Kidney (tissue), 14 donors: ENCODE results near the gene ARVCF. TPM values are rescaled to one million over a fixed set of nuclear protein-coding genes. Genes with fewer than 3 reads are reported as not detected.
A peak's percentile ranks its signal among the peaks of the same experiment; 100 is the strongest.

Experiments used
- DNase-seq, 5 donors: peaks; one replicate each; pipeline ENCODE4 v3.0.0-alpha.2; 2013 to 2020
- FAIRE-seq: peaks from 2 replicates; lab custom pipeline; 2012; peaks lifted over from hg19 to GRCh38; lab: Jason Lieb, UNC
- H3K27ac ChIP-seq, 2 donors: one replicate each; pipeline ENCODE4 v1.7.0; 2013; ENCODE audit warnings: low read depth in 2 of 2, low read length in 2 of 2, inconsistent platforms in 1 of 2
- H3K27me3 ChIP-seq: one replicate; pipeline ENCODE4 v1.7.1; 2013; ENCODE audit warnings: low read length, inconsistent platforms; ENCODE audit not compliant: control insufficient read depth, insufficient read depth
- H3K36me3 ChIP-seq, 3 donors: one replicate each; pipeline versions ENCODE4 v1.7.0 to v1.7.1; 2013; ENCODE audit warnings: low read length in 3 of 3, control low read depth in 1 of 3, inconsistent platforms in 1 of 3; ENCODE audit not compliant: insufficient read depth in 3 of 3, control insufficient read depth in 2 of 3
- H3K4me1 ChIP-seq, 3 donors: one replicate each; pipeline versions ENCODE4 v1.7.0 to v1.7.1; 2013; ENCODE audit warnings: low read length in 3 of 3, inconsistent platforms in 1 of 3, low read depth in 1 of 3; ENCODE audit not compliant: control insufficient read depth in 2 of 3, insufficient read depth in 2 of 3
- H3K4me3 ChIP-seq, 3 donors: one replicate each; pipeline versions ENCODE4 v1.7.0 to v1.8.1; 2013; ENCODE audit warnings: low read length in 3 of 3, control low read depth in 1 of 3, inconsistent platforms in 1 of 3
- H3K9ac ChIP-seq, 3 donors: one replicate each; pipeline versions ENCODE4 v1.7.0 to v1.7.1; 2013; ENCODE audit warnings: low read length in 3 of 3, control low read depth in 1 of 3, inconsistent platforms in 1 of 3
- H3K9me3 ChIP-seq, 3 donors: one replicate each; pipeline versions ENCODE4 v1.7.0 to v1.7.1; 2013; ENCODE audit warnings: low read length in 3 of 3, control low read depth in 1 of 3, inconsistent platforms in 1 of 3; ENCODE audit not compliant: control insufficient read depth in 2 of 3, insufficient read depth in 1 of 3
- intact Hi-C: fragments of 100-400 bp; cut with DNase I; formaldehyde crosslinking; loops from one replicate; pipeline ENCODE4 v1.11.1; 2022
- polyA plus RNA-seq: library from polyadenylated mRNA; stranded (reverse); fragments of 350-450 nt; fragmentation: Illumina TruSeq; extraction: RNeasy Lipid Tissue Mini Kit (QIAGEN cat#74804); gene quantifications from one replicate; pipeline ENCODE4 v1.2.3, GENCODE V29; 2014; ENCODE audit warnings: low read depth, low replicate concordance; ENCODE audit not compliant: insufficient read depth
- total RNA-seq: library from RNA; stranded (reverse); fragmentation: NEBNext Ultra II Directional; extraction: Animal tissue kit (Norgen Biotek cat#: 25700); gene quantifications from one replicate; pipeline ENCODE4 v1.2.1, GENCODE V29; 2021
- TF ChIP-seq, protein P1 (sequence below): IDR thresholded peaks from 3 replicates; pipeline ENCODE4 v1.5.1; 2012; ENCODE audit warnings: mild to moderate bottlenecking, moderate library complexity, borderline replicate concordance; ENCODE audit not compliant: insufficient read depth; ENCODE audit errors: extremely low read depth
- donor health status: control.
- donor health status: control.
- donor health status: control.
- donor health status: control.
- donor health status: control.
- donor health status: DM: yes; HTN: yes; CAD: no.
- donor health status: Normal renal cell carcinoma (clear cell type).

ARVCF gene
- total and polyA plus RNA-seq, 2 donors from 2014 or later = 16.0 to 21.9 TPM

DNA sequence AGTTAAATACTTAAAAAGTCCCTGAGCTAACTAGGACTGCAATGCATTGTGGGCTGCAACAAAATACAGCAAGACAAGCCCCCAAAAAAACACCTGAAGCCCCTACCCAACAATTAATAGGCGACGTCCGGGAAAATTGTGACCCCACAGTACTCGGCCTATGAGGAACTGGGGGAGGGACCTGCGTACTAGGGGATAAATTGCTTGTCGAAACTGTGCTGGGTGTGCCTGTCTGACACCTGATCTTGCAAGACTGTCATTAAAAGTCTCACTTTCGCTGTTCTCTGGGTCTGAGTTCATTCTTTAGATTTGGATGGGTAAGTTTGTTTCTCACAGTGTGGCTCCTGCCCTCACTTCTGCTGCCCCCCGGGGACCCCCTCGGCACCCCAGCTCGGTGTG is 19.5 kb upstream of the ARVCF start:
- Histone ChIP-seq H3K4me3 (no peak overlapping the region), H3K4me1 (peaks cover 0 to 14% (median 0%) of the 10 kb centered on the region in 3 donors), H3K9me3 (no peaks in the 10 kb centered on the region), H3K27ac (no peak overlapping the region), H3K9ac (no peak overlapping the region), H3K27me3 (no peaks in the 10 kb centered on the region), H3K36me3 (peaks cover 0 to 8% (median 0%) of the 10 kb centered on the region in 3 donors)
- DNase-seq (peak in 3 of 5 donors; percentile 50 to 65 (median 55)), FAIRE-seq (no peak)
- intact Hi-C loops = no loop called here
- TF ChIP-seq, protein P1, sequence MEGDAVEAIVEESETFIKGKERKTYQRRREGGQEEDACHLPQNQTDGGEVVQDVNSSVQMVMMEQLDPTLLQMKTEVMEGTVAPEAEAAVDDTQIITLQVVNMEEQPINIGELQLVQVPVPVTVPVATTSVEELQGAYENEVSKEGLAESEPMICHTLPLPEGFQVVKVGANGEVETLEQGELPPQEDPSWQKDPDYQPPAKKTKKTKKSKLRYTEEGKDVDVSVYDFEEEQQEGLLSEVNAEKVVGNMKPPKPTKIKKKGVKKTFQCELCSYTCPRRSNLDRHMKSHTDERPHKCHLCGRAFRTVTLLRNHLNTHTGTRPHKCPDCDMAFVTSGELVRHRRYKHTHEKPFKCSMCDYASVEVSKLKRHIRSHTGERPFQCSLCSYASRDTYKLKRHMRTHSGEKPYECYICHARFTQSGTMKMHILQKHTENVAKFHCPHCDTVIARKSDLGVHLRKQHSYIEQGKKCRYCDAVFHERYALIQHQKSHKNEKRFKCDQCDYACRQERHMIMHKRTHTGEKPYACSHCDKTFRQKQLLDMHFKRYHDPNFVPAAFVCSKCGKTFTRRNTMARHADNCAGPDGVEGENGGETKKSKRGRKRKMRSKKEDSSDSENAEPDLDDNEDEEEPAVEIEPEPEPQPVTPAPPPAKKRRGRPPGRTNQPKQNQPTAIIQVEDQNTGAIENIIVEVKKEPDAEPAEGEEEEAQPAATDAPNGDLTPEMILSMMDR = no peak

DNA sequence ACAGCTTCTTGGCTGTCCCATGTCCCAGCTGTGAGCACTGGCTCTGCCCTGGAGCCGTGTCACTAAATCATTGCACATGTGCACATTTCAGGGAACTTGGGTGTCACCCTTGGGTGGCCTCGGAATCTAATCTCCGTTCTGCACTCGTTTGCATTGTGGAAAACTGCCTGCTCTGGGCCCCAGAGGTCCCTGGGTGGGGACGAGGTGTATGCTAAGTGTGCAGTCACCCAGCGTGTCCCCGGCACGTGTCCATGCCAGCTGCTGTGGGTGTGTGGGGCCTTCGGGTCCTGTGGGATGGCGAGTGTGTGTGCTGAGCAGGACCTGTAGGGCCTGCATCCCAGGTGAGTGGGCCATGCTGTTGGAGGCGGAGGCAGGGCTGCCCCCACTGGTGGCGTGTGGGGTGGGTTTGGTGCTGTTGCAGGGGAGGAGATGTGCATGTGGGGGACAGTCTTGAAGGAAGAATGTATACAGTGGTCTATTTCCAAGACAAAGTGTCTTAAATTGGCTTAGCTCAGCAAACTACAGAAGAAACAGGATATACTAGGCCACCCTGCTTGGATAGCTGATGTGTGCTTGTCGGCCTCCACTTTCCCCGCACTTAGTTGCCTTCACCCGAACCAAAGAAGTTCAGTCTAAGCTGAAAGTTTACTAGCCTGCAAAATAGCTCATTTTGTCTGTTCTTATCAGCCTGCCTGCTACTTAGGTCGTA is 18.9 kb upstream of the ARVCF start:
- Histone ChIP-seq H3K4me1 (peaks cover 0 to 14% (median 0%) of the 10 kb centered on the region in 3 donors), H3K4me3 (no peak overlapping the region), H3K36me3 (peaks cover 0 to 8% (median 0%) of the 10 kb centered on the region in 3 donors), H3K9me3 (no peaks in the 10 kb centered on the region), H3K9ac (no peak overlapping the region), H3K27me3 (no peaks in the 10 kb centered on the region), H3K27ac (no peak overlapping the region)
- no peak for FAIRE-seq
- intact Hi-C loops = no loop called here
- DNase-seq = peak in 1 of 5 donors; percentile 19
- TF ChIP-seq, protein P1 = no peak

DNA sequence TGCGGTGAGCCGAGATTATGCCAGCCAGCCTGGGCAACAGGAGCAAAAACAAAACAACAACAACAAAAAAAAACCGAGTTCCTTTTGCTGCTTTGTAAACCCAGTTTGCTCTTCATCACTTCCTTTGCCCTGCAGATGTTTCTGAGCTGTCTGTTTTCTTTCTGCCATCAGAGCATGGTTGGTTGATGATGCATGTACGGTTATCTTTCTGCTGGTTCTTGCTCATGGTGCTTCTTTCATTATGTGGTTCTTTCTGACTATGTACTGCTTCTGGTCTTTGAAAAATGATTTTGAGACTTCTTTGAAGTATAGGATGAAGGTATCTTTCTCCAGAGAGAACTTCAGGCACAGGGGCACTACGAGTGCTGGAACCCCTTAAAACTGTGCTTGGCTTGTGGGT is 17.5 kb upstream of the ARVCF start:
- intact Hi-C loops = no loop called here
- TF ChIP-seq, protein P1 = no peak
- peaks cover 0 to 5% (median 0%) of the 10 kb centered on the region in 3 donors for H3K36me3 ChIP-seq
- H3K4me1 ChIP-seq = peaks cover 0 to 18% (median 0%) of the 10 kb centered on the region in 3 donors
- H3K9ac ChIP-seq = no peak overlapping the region
- FAIRE-seq (no peak), DNase-seq (no peak)
- no peak overlapping the region for H3K4me3 ChIP-seq
- no peaks in the 10 kb centered on the region for H3K27me3 ChIP-seq
- H3K9me3 ChIP-seq = no peaks in the 10 kb centered on the region
- no peak overlapping the region for H3K27ac ChIP-seq
